ENCODE results near the gene CT45A10.
"Not testable (repeated sequence)": the region's sequence is repeated elsewhere in the genome, so short reads cannot be mapped to it uniquely, and the experiment has no call there.

The CT45A10 gene

GRCh38 chrX:135893294-135893817, at the start of gene CT45A10, which contains the start of gene SAGE1:
Gene CT45A10 (minus strand): TSS chrX:135893444. CDS start chrX:135885344, 8,100 bp downstream.
Gene SAGE1 (plus strand): TSS chrX:135893716. CDS start chrX:135896243, 2,527 bp downstream.
- DNase-seq, result peak; percentile 1

GRCh38 chrX:135931644-135932487, 38.6 kb upstream of the CT45A10 start:
- DNase-seq, result peak; percentile 16

- no peak for DNase-seq
These were observed 34.7 kb upstream of the CT45A10 start for GRCh38 chrX:135927897-135928296.

- DNase-seq, result no peak
These were observed 30.1 kb upstream of the CT45A10 start for GRCh38 chrX:135923353-135923752.

GRCh38 chrX:135920516-135920915, 27.3 kb upstream of the CT45A10 start:
- DNase-seq, result not testable (repeated sequence)

GRCh38 chrX:135914404-135914803, 21.2 kb upstream of the CT45A10 start:
- DNase-seq, result no peak

- DNase-seq, result no peak
These were observed 17.0 kb upstream of the CT45A10 start for GRCh38 chrX:135910251-135910650.

GRCh38 chrX:135892781-135893180, 463 bp downstream of the CT45A10 start:
- no peak for DNase-seq

GRCh38 chrX:135890087-135890585, 3.1 kb downstream of the CT45A10 start:
- DNase-seq, result no peak

GRCh38 chrX:135888976-135889375, 4.3 kb downstream of the CT45A10 start:
- DNase-seq, result not testable (repeated sequence)

- not testable (repeated sequence) for DNase-seq
These were observed 5.0 kb downstream of the CT45A10 start for GRCh38 chrX:135888230-135888629.

GRCh38 chrX:135882741-135883140, 10.5 kb downstream of the CT45A10 start:
- not testable (repeated sequence) for DNase-seq

GRCh38 chrX:135871712-135872111, 21.5 kb downstream of the CT45A10 start, which contains the start of gene CT45A9:
Gene CT45A9 (minus strand): TSS chrX:135871812. CDS start chrX:135868061, 3,751 bp downstream.
- DNase-seq, result not testable (repeated sequence)

GRCh38 chrX:135854438-135854837, 38.8 kb downstream of the CT45A10 start, which contains the start of gene CT45A8:
Gene CT45A8 (minus strand): TSS chrX:135854538. CDS start chrX:135850783, 3,755 bp downstream.
- not testable (repeated sequence) for DNase-seq

- DNase-seq, result not testable (repeated sequence)
These were observed 56.1 kb downstream of the CT45A10 start, which contains the start of gene CT45A7 for GRCh38 chrX:135837180-135837579. Gene CT45A7 (minus strand): TSS chrX:135837280. CDS start chrX:135833533, 3,747 bp downstream.

All from NCI-H146 (cell line).